IMR-90 (cell line): ENCODE results near the gene NUP153. TPM values are rescaled to one million over a fixed set of nuclear protein-coding genes. Genes with fewer than 3 reads are reported as not detected.

ENCODE experiments used
- ATAC-seq: fragments of 200-7000 bp; cut with Tn5 transposase; 2 replicates; pipeline ENCODE4 v1.9.1; 2020; ENCODE audit warnings: low read depth, mild to moderate bottlenecking, moderate library complexity
- BruUV-seq: library from RNA; stranded (reverse); fragments of 400-500 nt; replicated peaks from 2 replicates; lab custom pipeline; 2021; lab: Mats Ljungman, UMichigan
- CTCF ChIA-PET: fragments of 300-600 bp; formaldehyde crosslinking; extraction: SDS; loops from one replicate; lab custom pipeline; 2021; ENCODE audit warnings: antibody characterized with exemption; lab: Yijun Ruan, JAX
- POLR2A ChIA-PET: fragments of 300-600 bp; sonication (Branson Sonifier 250); formaldehyde crosslinking; loops from one replicate; lab custom pipeline; 2022; ENCODE audit warnings: antibody characterized with exemption; ENCODE audit not compliant: unreplicated experiment; lab: Charles Lee
- DNase-seq: peaks from one replicate; pipeline ENCODE4 v3.0.0; 2013
- H2AFZ ChIP-seq: replicated peaks from 2 replicates; pipeline ENCODE3; 2013; ENCODE audit warnings: low read length, mild to moderate bottlenecking; ENCODE audit not compliant: poor library complexity
- H2AK5ac ChIP-seq: 2 replicates; pipeline ENCODE4 v1.6.1; 2013; ENCODE audit warnings: low read depth, low read length, inconsistent platforms
- H2AK9ac ChIP-seq: replicated peaks from 2 replicates; pipeline ENCODE3; 2013; ENCODE audit warnings: mild to moderate bottlenecking, low read depth, low read length, moderate library complexity; ENCODE audit not compliant: poor library complexity
- H2BK120ac ChIP-seq: 2 replicates; pipeline ENCODE4 v1.6.1; 2013; ENCODE audit warnings: low read depth, low read length, inconsistent platforms
- H2BK15ac ChIP-seq: 3 replicates; pipeline ENCODE4 v1.6.1; 2013; ENCODE audit warnings: low read depth, low read length, inconsistent platforms
- H2BK20ac ChIP-seq: 2 replicates; pipeline ENCODE4 v1.6.1; 2013; ENCODE audit warnings: low read depth, mild to moderate bottlenecking, inconsistent platforms, low read length, moderate library complexity
- H2BK5ac ChIP-seq: 2 replicates; pipeline ENCODE4 v1.6.1; 2013; ENCODE audit warnings: mild to moderate bottlenecking, low read depth, low read length, inconsistent platforms; ENCODE audit not compliant: poor library complexity, severe bottlenecking
- H3K14ac ChIP-seq: replicated peaks from 2 replicates; pipeline ENCODE4 v1.6.1; 2013; ENCODE audit warnings: low read depth, low read length, inconsistent platforms
- H3K18ac ChIP-seq: 2 replicates; pipeline ENCODE4 v1.6.1; 2013; ENCODE audit warnings: low read depth, low read length, control low read depth
- H3K23ac ChIP-seq: 2 replicates; pipeline ENCODE4 v1.6.1; 2013; ENCODE audit warnings: low read depth, low read length, inconsistent platforms
- H3K27ac ChIP-seq: 2 replicates; pipeline ENCODE4 v1.5.1; 2013; ENCODE audit warnings: mild to moderate bottlenecking, control low read depth, low read length; ENCODE audit not compliant: insufficient read depth
- H3K27me3 ChIP-seq: 2 replicates; pipeline ENCODE4 v1.6.1; 2013; ENCODE audit warnings: low read length; ENCODE audit not compliant: control insufficient read depth, insufficient read depth
- H3K36me3 ChIP-seq: 2 replicates; pipeline ENCODE4 v1.6.1; 2013; ENCODE audit warnings: low read length, mixed read lengths; ENCODE audit not compliant: control insufficient read depth, insufficient read depth
- H3K4ac ChIP-seq: 2 replicates; pipeline ENCODE4 v1.6.1; 2013; ENCODE audit warnings: low read depth, low read length, inconsistent platforms
- H3K4me1 ChIP-seq: 2 replicates; pipeline ENCODE4 v1.6.1; 2013; ENCODE audit warnings: low read length, mixed read lengths; ENCODE audit not compliant: control insufficient read depth, insufficient read depth
- H3K4me2 ChIP-seq: 2 replicates; pipeline ENCODE4 v1.6.1; 2013; ENCODE audit warnings: low read depth, mild to moderate bottlenecking, control low read depth, low read length, moderate library complexity
- H3K4me3 ChIP-seq: 2 replicates; pipeline ENCODE4 v1.5.1; 2013; ENCODE audit warnings: low read depth, mild to moderate bottlenecking, control low read depth, low read length, moderate library complexity; ENCODE audit not compliant: insufficient read depth
- H3K56ac ChIP-seq: 2 replicates; pipeline ENCODE4 v1.6.1; 2013; ENCODE audit warnings: low read length, inconsistent platforms; ENCODE audit not compliant: insufficient read depth; ENCODE audit errors: extremely low read depth
- H3K79me1 ChIP-seq, 2 experiments: 2 replicates each; pipeline ENCODE4 v1.6.1; 2013; ENCODE audit warnings: low read length in 2 of 2, inconsistent platforms in 1 of 2, low read depth in 1 of 2
- H3K9ac ChIP-seq: 2 replicates; pipeline ENCODE4 v1.6.1; 2013; ENCODE audit warnings: low read depth, low read length, control low read depth
- H3K9me1 ChIP-seq: 2 replicates; pipeline ENCODE4 v1.6.1; 2013; ENCODE audit warnings: low read length, inconsistent platforms; ENCODE audit not compliant: insufficient read depth
- H3K9me3 ChIP-seq: 2 replicates; pipeline ENCODE4 v1.6.1; 2013; ENCODE audit warnings: low read length; ENCODE audit not compliant: control insufficient read depth, insufficient read depth
- H4K20me1 ChIP-seq: 2 replicates; pipeline ENCODE4 v1.6.1; 2013; ENCODE audit warnings: low read length, inconsistent platforms; ENCODE audit not compliant: insufficient read depth
- H4K5ac ChIP-seq: 2 replicates; pipeline ENCODE4 v1.6.1; 2013; ENCODE audit warnings: mild to moderate bottlenecking, low read depth, low read length, control low read depth
- H4K8ac ChIP-seq, 2 experiments: 2 replicates each; pipeline ENCODE4 v1.6.1; 2013; ENCODE audit warnings: low read depth in 2 of 2, low read length in 2 of 2, control low read depth in 1 of 2, inconsistent platforms in 1 of 2
- H4K91ac ChIP-seq: 2 replicates; pipeline ENCODE4 v1.6.1; 2013; ENCODE audit warnings: low read depth, low read length, inconsistent platforms; ENCODE audit not compliant: insufficient read depth
- BHLHE40 ChIP-seq: fragments of 150-350 bp; IDR thresholded peaks from 2 replicates; pipeline ENCODE4 v1.6.1; 2016; ENCODE audit warnings: mild to moderate bottlenecking, low read depth, low read length
- MXI1 ChIP-seq: IDR thresholded peaks from 2 replicates; pipeline ENCODE4 v1.6.1; 2012; ENCODE audit warnings: low read depth, mild to moderate bottlenecking, low read length, moderate library complexity, borderline replicate concordance
- RCOR1 ChIP-seq: IDR thresholded peaks from 2 replicates; pipeline ENCODE4 v1.6.1; 2012; ENCODE audit warnings: mild to moderate bottlenecking, low read length, improper control_type of control experiment; ENCODE audit not compliant: insufficient replicate concordance
- RFX5 ChIP-seq: IDR thresholded peaks from 2 replicates; pipeline ENCODE4 v1.8.0; 2012; ENCODE audit warnings: low read depth, mild to moderate bottlenecking, low read length, moderate library complexity
- WGBS, 2 experiments: methylation state at CpG; one replicate each; pipeline versions ENCODE4 v1.1.5 to v1.1.7; 2013; ENCODE audit warnings: missing lambda C conversion rate in 2 of 2; ENCODE audit not compliant: insufficient read length in 1 of 2; ENCODE audit errors: extremely low coverage in 2 of 2; 5-methylcytosine and 5-hydroxymethylcytosine counted together
- dilution Hi-C: fragments of 300-500 bp; cut with HindIII; formaldehyde crosslinking; loops from one replicate; pipeline ENCODE4 v1.14.3; 2018; ENCODE audit warnings: low sequenced_read_pairs; ENCODE audit not compliant: unreplicated experiment
- in situ Hi-C: fragments of 300-500 bp; cut with MboI; formaldehyde crosslinking; loops from 3 replicates; pipeline ENCODE4 v1.14.3; 2019; ENCODE audit warnings: low sequenced_read_pairs, inconsistent platforms, mixed read lengths
- intact Hi-C: fragments of 100-400 bp; cut with micrococcal nuclease; formaldehyde crosslinking; loops from 2 replicates; pipeline ENCODE4 v1.10.0; 2022
- polyA plus RNA-seq, 3 experiments: library from polyadenylated mRNA; depleted of rRNA; stranded (reverse); fragments of >200 nt; gene quantifications; 2 replicates each; pipeline ENCODE4 v1.2.3, GENCODE V29; 2012; ENCODE audit warnings: low replicate concordance in 1 of 3
- total RNA-seq: library from RNA; depleted of rRNA; stranded (reverse); fragments of >200 nt; gene quantifications from 2 replicates; pipeline ENCODE4 v1.2.3, GENCODE V29; 2012
- TF ChIP-seq, protein P1 (sequence below): fragments of 150-350 bp; IDR thresholded peaks from 2 replicates; pipeline ENCODE4 v1.6.1; 2017; ENCODE audit warnings: mild to moderate bottlenecking, antibody characterized with exemption, low read length, low read depth
- TF ChIP-seq, protein P2 (sequence below): conservative IDR thresholded peaks from 2 replicates; pipeline ENCODE4 v1.5.1; 2012; ENCODE audit warnings: mild to moderate bottlenecking, low read depth, low read length, improper control_type of control experiment

The NUP153 gene
- total and polyA plus RNA-seq, 2 of the 4 experiments (the other 2 are of a cell fraction): 17.2 to 39.4 TPM

DNA sequence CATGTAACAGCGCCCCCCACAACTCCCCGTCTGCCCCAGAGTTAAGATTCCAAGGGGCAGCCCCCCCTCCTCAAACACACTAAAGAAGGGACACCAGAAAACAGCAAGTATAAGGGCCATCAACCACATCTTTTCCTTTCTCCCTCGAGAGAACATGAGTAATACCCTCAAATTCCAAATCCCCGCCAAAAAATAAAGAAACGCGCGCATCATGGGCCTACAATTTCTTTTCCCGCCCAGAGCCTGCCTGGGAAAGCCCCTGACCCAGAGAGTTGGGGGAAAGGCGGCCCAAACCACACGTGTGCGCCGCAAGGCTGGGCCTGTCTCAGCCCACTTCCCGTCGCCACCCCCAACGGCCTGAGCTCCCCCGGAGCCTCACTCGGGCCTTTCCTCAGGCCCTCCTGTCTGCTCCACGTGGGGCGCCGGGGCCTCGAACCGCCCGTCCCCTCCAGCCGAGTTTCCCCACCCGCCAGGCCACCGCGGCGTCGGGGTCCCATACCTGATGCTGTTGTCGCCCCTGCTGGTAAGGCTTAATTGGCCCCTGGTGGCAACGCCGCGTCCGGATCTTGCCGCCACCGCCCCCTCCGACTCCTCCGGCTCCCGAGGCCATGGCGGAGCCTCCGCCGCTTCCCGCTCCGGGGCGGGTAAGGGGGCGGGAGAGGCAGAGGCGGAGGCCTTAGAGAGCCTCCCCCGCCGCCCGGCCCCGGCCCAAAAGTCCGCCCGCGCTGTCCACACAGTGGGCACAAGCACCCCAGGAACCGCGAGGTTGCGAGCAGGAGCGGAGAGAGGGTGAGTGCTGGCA lies 746 bp downstream of the NUP153 start:
- no TSS peak for BruUV-seq
- Histone ChIP-seq H4K8ac (peak overlapping the region; percentile 21 to 58; a peak in 3 of 4 replicates), H3K14ac (peak overlapping the region; percentile 81), H3K36me3 (no peaks in the 10 kb centered on the region), H2AFZ (peak overlapping the region; percentile 90), H2BK5ac (peak overlapping the region; percentile 58), H3K27ac (peak overlapping the region; percentile 76), H3K9me3 (no peaks in the 10 kb centered on the region), H3K9ac (peak overlapping the region; percentile 96), H3K4me3 (peak overlapping the region; percentile 61), H3K18ac (peak overlapping the region; percentile 22; the same call in 1 of the 2 replicates), H3K9me1 (0 out of 2 replicates have a peak, but pooled peaks cover 5% of the 10 kb centered on the region), H3K27me3 (no peaks in the 10 kb centered on the region), H4K91ac (peak overlapping the region; percentile 73), H2BK15ac (0 out of 3 replicates have a peak overlapping the region, but pooled peaks have one; percentile 7), H3K23ac (peak overlapping the region; percentile 50), H4K20me1 (peaks cover 20% of the 10 kb centered on the region), H3K4me1 (peaks cover 5% of the 10 kb centered on the region), H3K79me1 (peaks cover 0 to 23% of the 10 kb centered on the region in 2 experiments; a peak in 2 of 4 replicates), H2AK5ac (peak overlapping the region; percentile 83), H3K56ac (peak overlapping the region; percentile 72), H2BK120ac (peak overlapping the region; percentile 49; the same call in 1 of the 2 replicates), H4K5ac (peak overlapping the region; percentile 9; the same call in 1 of the 2 replicates), H2BK20ac (no peak overlapping the region), H3K4me2 (peak overlapping the region; percentile 94), H2AK9ac (peak overlapping the region; percentile 99), H3K4ac (peak overlapping the region; percentile 79)
- peak; percentile 43 for ATAC-seq
- dilution Hi-C loops: no loop called here
- TF ChIP-seq, protein P1, sequence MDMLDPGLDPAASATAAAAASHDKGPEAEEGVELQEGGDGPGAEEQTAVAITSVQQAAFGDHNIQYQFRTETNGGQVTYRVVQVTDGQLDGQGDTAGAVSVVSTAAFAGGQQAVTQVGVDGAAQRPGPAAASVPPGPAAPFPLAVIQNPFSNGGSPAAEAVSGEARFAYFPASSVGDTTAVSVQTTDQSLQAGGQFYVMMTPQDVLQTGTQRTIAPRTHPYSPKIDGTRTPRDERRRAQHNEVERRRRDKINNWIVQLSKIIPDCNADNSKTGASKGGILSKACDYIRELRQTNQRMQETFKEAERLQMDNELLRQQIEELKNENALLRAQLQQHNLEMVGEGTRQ: peak; percentile 5; the same call in 1 of the 2 replicates
- TF ChIP-seq RFX5: no peak
- TF ChIP-seq, protein P2, sequence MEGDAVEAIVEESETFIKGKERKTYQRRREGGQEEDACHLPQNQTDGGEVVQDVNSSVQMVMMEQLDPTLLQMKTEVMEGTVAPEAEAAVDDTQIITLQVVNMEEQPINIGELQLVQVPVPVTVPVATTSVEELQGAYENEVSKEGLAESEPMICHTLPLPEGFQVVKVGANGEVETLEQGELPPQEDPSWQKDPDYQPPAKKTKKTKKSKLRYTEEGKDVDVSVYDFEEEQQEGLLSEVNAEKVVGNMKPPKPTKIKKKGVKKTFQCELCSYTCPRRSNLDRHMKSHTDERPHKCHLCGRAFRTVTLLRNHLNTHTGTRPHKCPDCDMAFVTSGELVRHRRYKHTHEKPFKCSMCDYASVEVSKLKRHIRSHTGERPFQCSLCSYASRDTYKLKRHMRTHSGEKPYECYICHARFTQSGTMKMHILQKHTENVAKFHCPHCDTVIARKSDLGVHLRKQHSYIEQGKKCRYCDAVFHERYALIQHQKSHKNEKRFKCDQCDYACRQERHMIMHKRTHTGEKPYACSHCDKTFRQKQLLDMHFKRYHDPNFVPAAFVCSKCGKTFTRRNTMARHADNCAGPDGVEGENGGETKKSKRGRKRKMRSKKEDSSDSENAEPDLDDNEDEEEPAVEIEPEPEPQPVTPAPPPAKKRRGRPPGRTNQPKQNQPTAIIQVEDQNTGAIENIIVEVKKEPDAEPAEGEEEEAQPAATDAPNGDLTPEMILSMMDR: 0 out of 2 replicates have a peak, but pooled peaks have one; percentile 11
- peak; percentile 92 for TF ChIP-seq MXI1
- no peak for TF ChIP-seq BHLHE40
- TF ChIP-seq RCOR1: no peak
- WGBS, 2 experiments: 0% methylated on average over 13 of the region's 58 CpGs; no CpG with 5 or more reads in 1 of the 2 experiments
- ChIA-PET POLR2A (interaction anchor here (0.5 kb wide), 1 partner anchor 49 kb away, joined by 3 read pairs; no protein-coding TSS in a partner anchor), CTCF (interaction anchor here (0.8 kb wide), 1 partner anchor 557 kb away, joined by 3 read pairs; no protein-coding TSS in a partner anchor)
- intact Hi-C loops: no loop called here
- peak; percentile 67 for DNase-seq
- in situ Hi-C loops: no loop called here
